Panc1 (cell line): ENCODE measurements around the gene SUPT3H. TPM values are rescaled to one million over a fixed set of nuclear protein-coding genes. Genes with fewer than 3 reads are reported as not detected.

Experiments
- ATAC-seq: fragments of 200-7000 bp; cut with Tn5 transposase; 2 replicates; pipeline ENCODE4 v1.9.1; 2020; ENCODE audit warnings: mild to moderate bottlenecking, moderate library complexity
- BruUV-seq: library from RNA; stranded (reverse); fragments of 400-500 nt; replicated peaks from 2 replicates; lab custom pipeline; 2021; lab: Mats Ljungman, UMichigan
- CTCF ChIA-PET: fragments of 300-600 bp; sonication (Branson Sonifier 250); formaldehyde crosslinking; loops from one replicate; lab custom pipeline; 2022; ENCODE audit warnings: antibody characterized with exemption; lab: Charles Lee
- POLR2A ChIA-PET: fragments of 300-600 bp; sonication (Branson Sonifier 250); formaldehyde crosslinking; loops from one replicate; lab custom pipeline; 2022; ENCODE audit warnings: antibody characterized with exemption; lab: Charles Lee
- DNase-seq: peaks from one replicate; pipeline ENCODE4 v3.0.0-alpha.2; 2010; ENCODE audit warnings: low read depth, low spot score
- H3K27ac ChIP-seq: 2 replicates; pipeline ENCODE4 v1.5.1; 2011; ENCODE audit warnings: mild to moderate bottlenecking, low read length, inconsistent platforms
- H3K27me3 ChIP-seq: fragments of 200-500 bp; sonication (Bioruptor generic); 2 replicates; pipeline ENCODE4 v1.6.0; 2014; ENCODE audit warnings: low read length, inconsistent platforms; ENCODE audit not compliant: control insufficient read depth, insufficient read depth
- H3K36me3 ChIP-seq: fragments of 200-500 bp; sonication (Bioruptor generic); 2 replicates; pipeline ENCODE4 v1.5.1; 2014; ENCODE audit warnings: inconsistent platforms, mild to moderate bottlenecking, low read length, moderate library complexity; ENCODE audit not compliant: control insufficient read depth, insufficient read depth
- H3K4me1 ChIP-seq: 2 replicates; pipeline ENCODE4 v1.5.1; 2011; ENCODE audit warnings: inconsistent platforms, mild to moderate bottlenecking, low read length, moderate library complexity; ENCODE audit not compliant: control insufficient read depth, insufficient read depth
- H3K4me3 ChIP-seq, 2 experiments: 2 replicates each; pipeline ENCODE4 v1.5.1; 2011 to 2012; ENCODE audit warnings: low read depth in 2 of 2, low read length in 2 of 2, mild to moderate bottlenecking in 2 of 2, inconsistent platforms in 1 of 2, moderate library complexity in 1 of 2
- H3K9me3 ChIP-seq: fragments of 200-500 bp; sonication (Bioruptor generic); 2 replicates; pipeline ENCODE4 v1.5.1; 2014; ENCODE audit warnings: low read depth, mild to moderate bottlenecking, inconsistent platforms, low read length, moderate library complexity; ENCODE audit not compliant: control insufficient read depth, insufficient read depth
- CTCF ChIP-seq: fragments of 450-650 bp; IDR thresholded peaks from 2 replicates; pipeline ENCODE4 v1.5.1; 2017; ENCODE audit warnings: mild to moderate bottlenecking
- POLR2AphosphoS5 ChIP-seq: IDR thresholded peaks from 2 replicates; pipeline ENCODE4 v1.6.1; 2012; ENCODE audit warnings: mild to moderate bottlenecking, low read depth, low read length, moderate library complexity
- REST ChIP-seq, 2 experiments: IDR thresholded peaks; 2 replicates each; pipeline ENCODE4 v1.6.1; 2011 to 2012; ENCODE audit warnings: low read depth in 2 of 2, control low read depth in 1 of 2, low read length in 1 of 2, mild to moderate bottlenecking in 1 of 2, moderate library complexity in 1 of 2; ENCODE audit not compliant: insufficient read depth in 1 of 2
- SIN3A ChIP-seq: IDR thresholded peaks from 2 replicates; pipeline ENCODE4 v1.6.1; 2012; ENCODE audit warnings: low read depth, mild to moderate bottlenecking, low read length, moderate library complexity, borderline replicate concordance; ENCODE audit not compliant: insufficient read depth
- TCF7L2 ChIP-seq: IDR thresholded peaks from 2 replicates; pipeline ENCODE4 v1.6.1; 2011; ENCODE audit warnings: mild to moderate bottlenecking, low read depth, low read length, inconsistent platforms
- in situ Hi-C: cut with HindIII; loops from 2 replicates; pipeline ENCODE4 v1.10.0; 2016; ENCODE audit warnings: low sequenced_read_pairs, low pct_unique_long_range_greater_than_20kb
- intact Hi-C: fragments of 100-400 bp; cut with micrococcal nuclease; formaldehyde crosslinking; loops from one replicate; pipeline ENCODE4 v1.10.0; 2022; ENCODE audit not compliant: unreplicated experiment
- total RNA-seq: library from RNA; stranded (reverse); gene quantifications from one replicate; pipeline ENCODE4 v1.2.1, GENCODE V29; 2021; ENCODE audit not compliant: unreplicated experiment

SUPT3H gene
- total RNA-seq, 1 experiment from 2014 or later = 11.0 TPM

GRCh38 chr6:45376310-45377042 lies 1.3 kb downstream of the SUPT3H start:
- Histone ChIP-seq H3K4me3 (peak overlapping the region; percentile 84 to 93), H3K27me3 (no peaks in the 10 kb centered on the region), H3K9me3 (no peaks in the 10 kb centered on the region), H3K27ac (peak overlapping the region; percentile 96), H3K4me1 (peaks cover 15% of the 10 kb centered on the region), H3K36me3 (no peaks in the 10 kb centered on the region)
- POLR2A ChIA-PET = interaction anchor here (0.7 kb wide), 2 partner anchors 412 to 901 kb away, joined by 6 to 9 read pairs; no protein-coding TSS in a partner anchor
- CTCF ChIA-PET = no interaction called here
- in situ Hi-C loops (no loop called here), intact Hi-C loops (no loop called here)
- DNase-seq = no peak
- ATAC-seq = no peak
- TF ChIP-seq TCF7L2 (no peak), CTCF (no peak), SIN3A (no peak), POLR2AphosphoS5 (no peak), REST (IDR thresholded peaks at IDR 0.05; ENCODE audit: insufficient read depth in 1 of 2, low read depth in 2 of 2, low read length in 1 of 2) (no peak)
- BruUV-seq = no TSS peak

- H3K27ac ChIP-seq = no peak overlapping the region
- TF ChIP-seq CTCF (peak; percentile 10; the same call in 1 of the 2 replicates), SIN3A (no peak), REST (IDR thresholded peaks at IDR 0.05; ENCODE audit: insufficient read depth in 1 of 2, low read depth in 2 of 2, low read length in 1 of 2) (no peak), TCF7L2 (no peak), POLR2AphosphoS5 (no peak)
- BruUV-seq = no TSS peak
- ATAC-seq = no peak
- ChIA-PET CTCF (no interaction called here), POLR2A (interaction anchor here (0.6 to 0.7 kb wide), 3 partner anchors 413 to 899 kb away, joined by 5 to 9 read pairs (median 6); no protein-coding TSS in a partner anchor)
- H3K4me3 ChIP-seq = no peak overlapping the region
- no peaks in the 10 kb centered on the region for H3K36me3 ChIP-seq
- in situ Hi-C loops (no loop called here), intact Hi-C loops (no loop called here)
- no peaks in the 10 kb centered on the region for H3K9me3 ChIP-seq
- H3K4me1 ChIP-seq = peaks cover 15% of the 10 kb centered on the region
- no peak for DNase-seq
- H3K27me3 ChIP-seq = no peaks in the 10 kb centered on the region
These were observed 2.3 kb downstream of the SUPT3H start for GRCh38 chr6:45375449-45375848.
